CD14-positive monocyte (primary cell): ENCODE measurements around the gene LCLAT1. TPM values are rescaled to one million over a fixed set of nuclear protein-coding genes. Genes with fewer than 3 reads are reported as not detected.

ENCODE experiments used
- DNase-seq, 3 donors: peaks; one replicate each; pipeline ENCODE4 v3.0.0-alpha.2; 2011 to 2022
- H2AFZ ChIP-seq: 2 replicates; pipeline ENCODE4 v1.6.0; 2012; ENCODE audit warnings: mild to moderate bottlenecking, low read depth, low read length, inconsistent platforms; ENCODE audit not compliant: insufficient read depth, poor library complexity, severe bottlenecking
- H3K27ac ChIP-seq, 2 donors: 1 replicate in 1 of 2; 2 replicates in 1 of 2; pipeline ENCODE4 v1.5.1; 2012 to 2013; ENCODE audit warnings: low read length in 2 of 2, control low read depth in 1 of 2, inconsistent platforms in 1 of 2, low read depth in 1 of 2, mild to moderate bottlenecking in 1 of 2
- H3K27me3 ChIP-seq, 2 donors: one replicate each; pipeline versions ENCODE4 v1.6.0 to v1.6.1; 2011 to 2013; ENCODE audit warnings: low read length in 2 of 2; ENCODE audit not compliant: control insufficient read depth in 2 of 2, insufficient read depth in 2 of 2
- H3K36me3 ChIP-seq, 2 donors: replicated peaks in 1 of 2; 1 replicate in 1 of 2; 2 replicates in 1 of 2; pipeline versions ENCODE4 v1.5.1 to v1.6.1; 2012 to 2013; ENCODE audit warnings: low read length in 2 of 2, control low read depth in 1 of 2, inconsistent platforms in 1 of 2, mild to moderate bottlenecking in 1 of 2; ENCODE audit not compliant: insufficient read depth in 2 of 2, control insufficient read depth in 1 of 2
- H3K4me1 ChIP-seq, 2 donors: 1 replicate in 1 of 2; 2 replicates in 1 of 2; pipeline versions ENCODE4 v1.5.1 to v1.6.1; 2012 to 2013; ENCODE audit warnings: low read length in 2 of 2, control low read depth in 1 of 2, inconsistent platforms in 1 of 2, mild to moderate bottlenecking in 1 of 2, moderate library complexity in 1 of 2; ENCODE audit not compliant: insufficient read depth in 2 of 2, control insufficient read depth in 1 of 2
- H3K4me2 ChIP-seq: replicated peaks from 2 replicates; pipeline ENCODE3; 2012; ENCODE audit warnings: low read length, moderate library complexity, mild to moderate bottlenecking; ENCODE audit not compliant: poor library complexity, severe bottlenecking; ENCODE audit errors: extremely low read depth
- H3K4me3 ChIP-seq, 3 experiments: fragments of 200-600 bp in 1 of 3; sonication (generic) in 1 of 3; replicated peaks in 1 of 3; 1 replicate in 2 of 3; 2 replicates in 1 of 3; pipeline ENCODE4 v1.5.1; 2011 to 2013; ENCODE audit warnings: low read length in 3 of 3, mild to moderate bottlenecking in 3 of 3, control low read depth in 2 of 3, low read depth in 2 of 3, inconsistent platforms in 1 of 3, moderate library complexity in 1 of 3
- H3K79me2 ChIP-seq: 2 replicates; pipeline ENCODE4 v1.6.0; 2012; ENCODE audit warnings: mild to moderate bottlenecking, control low read depth, inconsistent platforms, low read length, moderate library complexity; ENCODE audit not compliant: insufficient read depth
- H3K9ac ChIP-seq: 2 replicates; pipeline ENCODE4 v1.6.0; 2017; ENCODE audit warnings: low read length, mild to moderate bottlenecking; ENCODE audit not compliant: insufficient read depth, poor library complexity, severe bottlenecking
- H3K9me3 ChIP-seq, 2 donors: replicated peaks in 1 of 2; 1 replicate in 1 of 2; 2 replicates in 1 of 2; pipeline versions ENCODE4 v1.5.1 to v1.6.1; 2012 to 2013; ENCODE audit warnings: low read length in 2 of 2, control low read depth in 1 of 2; ENCODE audit not compliant: control insufficient read depth in 1 of 2, insufficient read depth in 1 of 2
- H4K20me1 ChIP-seq: 2 replicates; pipeline ENCODE4 v1.6.0; 2012; ENCODE audit warnings: mild to moderate bottlenecking, low read length, control low read depth, moderate library complexity; ENCODE audit not compliant: insufficient read depth
- H3K27ac Mint-ChIP-seq, 7 donors: one replicate each; pipeline ENCODE4 v1.8.0; 2020; ENCODE audit warnings: mild to moderate bottlenecking in 7 of 7, mixed read lengths in 7 of 7, moderate library complexity in 6 of 7, inconsistent platforms in 2 of 7
- H3K27me3 Mint-ChIP-seq, 3 donors: one replicate each; pipeline ENCODE4 v1.8.0; 2021 to 2022; ENCODE audit warnings: low read depth in 3 of 3, mild to moderate bottlenecking in 3 of 3, mixed read lengths in 3 of 3, moderate library complexity in 3 of 3, inconsistent platforms in 1 of 3
- H3K36me3 Mint-ChIP-seq, 2 donors: one replicate each; pipeline ENCODE4 v1.8.0; 2020; ENCODE audit warnings: mixed read lengths in 2 of 2, inconsistent platforms in 1 of 2, mild to moderate bottlenecking in 1 of 2
- H3K4me1 Mint-ChIP-seq: one replicate; pipeline ENCODE4 v1.8.0; 2020; ENCODE audit warnings: mild to moderate bottlenecking, mixed read lengths
- H3K4me3 Mint-ChIP-seq, 2 donors: one replicate each; pipeline ENCODE4 v1.8.0; 2020; ENCODE audit warnings: mild to moderate bottlenecking in 2 of 2, mixed read lengths in 2 of 2, moderate library complexity in 1 of 2
- H3K9me3 Mint-ChIP-seq, 7 donors: one replicate each; pipeline ENCODE4 v1.8.0; 2020 to 2022; ENCODE audit warnings: mixed read lengths in 7 of 7, mild to moderate bottlenecking in 6 of 7, moderate library complexity in 6 of 7, inconsistent platforms in 2 of 7
- WGBS: methylation state at CpG from one replicate; pipeline ENCODE4 v1.1.5; 2013; ENCODE audit warnings: missing lambda C conversion rate; ENCODE audit not compliant: insufficient coverage; 5-methylcytosine and 5-hydroxymethylcytosine counted together
- intact Hi-C, 2 donors: fragments of 100-400 bp; cut with micrococcal nuclease; formaldehyde crosslinking; loops; one replicate each; pipeline versions ENCODE4 v1.15.0 to v1.15.1; 2023
- polyA plus RNA-seq, 3 donors: library from polyadenylated mRNA; depleted of rRNA in 1 of 3; unstranded in 2 of 3; stranded (reverse) in 1 of 3; fragments of 300-500 nt in 2 of 3; fragments of >200 nt in 1 of 3; fragmentation: Illumina TruSeq in 2 of 3; gene quantifications; 1 replicate in 2 of 3; 2 replicates in 1 of 3; pipeline ENCODE4 v1.2.3, GENCODE V29; 2012 to 2021
- TF ChIP-seq, protein P1 (sequence below): fragments of 200-600 bp; IDR thresholded peaks from one replicate; pipeline ENCODE4 v1.8.0; 2022; ENCODE audit warnings: antibody characterized with exemption, mild to moderate bottlenecking

LCLAT1 gene
- polyA plus RNA-seq, 3 donors, result 1.2 to 5.7 (median 1.3) TPM

DNA sequence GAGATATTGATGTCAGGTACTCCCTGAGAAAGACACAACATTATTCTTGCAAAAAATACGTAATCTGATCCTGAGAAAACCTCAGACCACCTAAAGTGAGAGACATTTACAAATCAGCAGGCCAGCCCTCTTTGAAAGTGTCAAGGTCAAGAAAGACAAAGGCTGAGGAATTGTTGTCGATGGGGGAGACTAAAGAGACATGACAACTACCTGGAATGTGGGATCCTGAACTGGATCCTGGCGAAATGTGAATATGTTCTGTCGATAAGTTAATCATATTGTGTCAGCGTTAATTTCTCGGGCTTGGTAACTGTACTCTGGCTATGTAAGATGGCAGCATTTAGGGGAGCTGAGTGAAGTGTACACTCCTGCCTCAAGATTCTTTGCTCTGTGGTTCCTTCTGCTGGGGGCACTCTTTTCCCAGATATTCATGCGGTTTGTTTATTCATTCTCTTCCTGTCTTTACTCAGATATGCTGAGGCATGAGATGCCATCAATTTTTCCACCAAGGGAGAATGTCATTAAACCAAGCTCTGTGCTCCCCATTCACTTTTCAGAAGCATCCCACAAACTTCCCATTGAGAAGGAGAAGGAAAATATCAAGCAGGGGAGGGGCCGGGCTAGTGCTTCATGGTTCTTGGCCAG lies 205.3 kb downstream of the LCLAT1 start:
- H3K9me3 Mint-ChIP-seq, result peaks cover 0 to 6% (median 2%) of the 10 kb centered on the region in 7 donors
- H3K4me3 Mint-ChIP-seq, result no peak overlapping the region
- Histone ChIP-seq H3K36me3 (no peaks in the 10 kb centered on the region), H3K27ac (no peak overlapping the region), H2AFZ (no peak overlapping the region), H3K4me2 (no peak overlapping the region), H3K9ac (no peak overlapping the region), H3K27me3 (no peaks in the 10 kb centered on the region), H3K4me3 (no peak overlapping the region), H3K9me3 (no peaks in the 10 kb centered on the region), H4K20me1 (no peaks in the 10 kb centered on the region), H3K79me2 (no peaks in the 10 kb centered on the region), H3K4me1 (no peaks in the 10 kb centered on the region)
- H3K27me3 Mint-ChIP-seq, result peaks cover 0 to 11% (median 0%) of the 10 kb centered on the region in 3 donors
- TF ChIP-seq, protein P1, sequence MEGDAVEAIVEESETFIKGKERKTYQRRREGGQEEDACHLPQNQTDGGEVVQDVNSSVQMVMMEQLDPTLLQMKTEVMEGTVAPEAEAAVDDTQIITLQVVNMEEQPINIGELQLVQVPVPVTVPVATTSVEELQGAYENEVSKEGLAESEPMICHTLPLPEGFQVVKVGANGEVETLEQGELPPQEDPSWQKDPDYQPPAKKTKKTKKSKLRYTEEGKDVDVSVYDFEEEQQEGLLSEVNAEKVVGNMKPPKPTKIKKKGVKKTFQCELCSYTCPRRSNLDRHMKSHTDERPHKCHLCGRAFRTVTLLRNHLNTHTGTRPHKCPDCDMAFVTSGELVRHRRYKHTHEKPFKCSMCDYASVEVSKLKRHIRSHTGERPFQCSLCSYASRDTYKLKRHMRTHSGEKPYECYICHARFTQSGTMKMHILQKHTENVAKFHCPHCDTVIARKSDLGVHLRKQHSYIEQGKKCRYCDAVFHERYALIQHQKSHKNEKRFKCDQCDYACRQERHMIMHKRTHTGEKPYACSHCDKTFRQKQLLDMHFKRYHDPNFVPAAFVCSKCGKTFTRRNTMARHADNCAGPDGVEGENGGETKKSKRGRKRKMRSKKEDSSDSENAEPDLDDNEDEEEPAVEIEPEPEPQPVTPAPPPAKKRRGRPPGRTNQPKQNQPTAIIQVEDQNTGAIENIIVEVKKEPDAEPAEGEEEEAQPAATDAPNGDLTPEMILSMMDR, result no peak
- no peak overlapping the region for H3K27ac Mint-ChIP-seq
- DNase-seq, result no peak
- H3K4me1 Mint-ChIP-seq, result no peaks in the 10 kb centered on the region
- intact Hi-C loops, result no loop called here
- no peaks in the 10 kb centered on the region for H3K36me3 Mint-ChIP-seq
- WGBS, result 88% methylated on average over 5 of the region's 8 CpGs

- H3K4me2 ChIP-seq, result no peak overlapping the region
- H3K27me3 Mint-ChIP-seq, result peaks cover 0 to 10% (median 3%) of the 10 kb centered on the region in 3 donors
- WGBS, result 100% methylated on average over 1 of the region's 2 CpGs
These were observed 206.8 kb downstream of the LCLAT1 start for GRCh38 chr2:30653847-30654246.

More at GRCh38 chr2:30653847-30654246, 206.8 kb downstream of the LCLAT1 start:
- H3K4me1 Mint-ChIP-seq, result no peaks in the 10 kb centered on the region
- Histone ChIP-seq H3K9ac (no peak overlapping the region), H3K4me3 (no peak overlapping the region), H3K27ac (no peak overlapping the region), H3K4me1 (no peaks in the 10 kb centered on the region), H3K79me2 (no peaks in the 10 kb centered on the region), H2AFZ (no peak overlapping the region), H3K36me3 (no peaks in the 10 kb centered on the region), H3K27me3 (no peaks in the 10 kb centered on the region), H4K20me1 (no peaks in the 10 kb centered on the region), H3K9me3 (no peaks in the 10 kb centered on the region)
- TF ChIP-seq, protein P1, result no peak
- H3K4me3 Mint-ChIP-seq, result no peak overlapping the region
- DNase-seq, result no peak
- intact Hi-C loops, result no loop called here
- no peak overlapping the region for H3K27ac Mint-ChIP-seq
- peaks cover 0 to 6% (median 4%) of the 10 kb centered on the region in 7 donors for H3K9me3 Mint-ChIP-seq
- H3K36me3 Mint-ChIP-seq, result no peaks in the 10 kb centered on the region
